AG08396 (cell line): ENCODE data around the gene BNIP5.
A peak's percentile ranks its signal among the peaks of the same experiment; 100 is the strongest.
"Not testable (repeated sequence)": the region's sequence is repeated elsewhere in the genome, so short reads cannot be mapped to it uniquely, and the experiment has no call there.

Experiments
- DNase-seq: peaks from one replicate; pipeline ENCODE4 v3.0.0; 2012; ENCODE audit warnings: low spot score, mixed read lengths

BNIP5 gene

GRCh38 chr6:36343109-36343680, 6.5 kb upstream of the BNIP5 start:
- no peak for DNase-seq

- peak; percentile 83 for DNase-seq
These were observed 4.1 kb upstream of the BNIP5 start for GRCh38 chr6:36340618-36341454.

GRCh38 chr6:36340306-36340617, 3.6 kb upstream of the BNIP5 start:
- no peak for DNase-seq

- no peak for DNase-seq
These were observed 2.5 kb upstream of the BNIP5 start for GRCh38 chr6:36339146-36339545.

GRCh38 chr6:36338223-36338622, 1.5 kb upstream of the BNIP5 start:
- DNase-seq, result not testable (repeated sequence)

GRCh38 chr6:36337814-36338213, 1.1 kb upstream of the BNIP5 start:
- DNase-seq, result no peak

- no peak for DNase-seq
These were observed 429 bp downstream of the BNIP5 start for GRCh38 chr6:36336208-36336710.

- DNase-seq, result no peak
These were observed 1.1 kb downstream of the BNIP5 start for GRCh38 chr6:36335465-36336207.

GRCh38 chr6:36334832-36335459, 1.7 kb downstream of the BNIP5 start:
- DNase-seq, result no peak

GRCh38 chr6:36333931-36334725, 2.6 kb downstream of the BNIP5 start:
- no peak for DNase-seq

GRCh38 chr6:36333171-36333895, 3.4 kb downstream of the BNIP5 start:
- no peak for DNase-seq

- DNase-seq, result no peak
These were observed 5.3 kb downstream of the BNIP5 start for GRCh38 chr6:36331381-36331780.

- no peak for DNase-seq
These were observed 6.3 kb downstream of the BNIP5 start for GRCh38 chr6:36330366-36330765.

GRCh38 chr6:36329798-36330291, 6.8 kb downstream of the BNIP5 start:
- DNase-seq, result no peak

- no peak for DNase-seq
These were observed 8.1 kb downstream of the BNIP5 start for GRCh38 chr6:36328600-36328999.

GRCh38 chr6:36327919-36328236, 8.8 kb downstream of the BNIP5 start:
- DNase-seq, result no peak

GRCh38 chr6:36327226-36327918, 9.3 kb downstream of the BNIP5 start:
- no peak for DNase-seq

- DNase-seq, result peak; percentile 39
These were observed 10.2 kb downstream of the BNIP5 start for GRCh38 chr6:36326356-36326995.

GRCh38 chr6:36324715-36325114, 12.0 kb downstream of the BNIP5 start:
- DNase-seq, result no peak

GRCh38 chr6:36324191-36324590, 12.5 kb downstream of the BNIP5 start:
- no peak for DNase-seq
